ENCODE results near the gene FGD2. TPM values are rescaled to one million over a fixed set of nuclear protein-coding genes. Genes with fewer than 3 reads are reported as not detected.

The FGD2 gene
- total RNA-seq, 4 donors from 2014 or later: 14.9 to 25.8 (median 23.1) TPM

GRCh38 chr6:36998723-36999038, 6.8 kb upstream of the FGD2 start:
- Histone ChIP-seq H3K4me1 (peaks cover 55 to 70% of the 10 kb centered on the region in 2 donors), H3K36me3 (no peaks in the 10 kb centered on the region), H3K4me3 (replicated peaks in 1 of 3) (no peak overlapping the region), H3K27me3 (no peaks in the 10 kb centered on the region), H3K27ac (peak overlapping the region; percentile 97 to 99 (median 98)), H3K9me3 (no peaks in the 10 kb centered on the region)
- 31 to 38% methylated on average over 8 of the region's 8 CpGs for WGBS, 2 donors
- no peak for DNase-seq
- TF ChIP-seq POLR2A (IDR thresholded peaks at IDR 0.05) (no peak), CTCF (IDR thresholded peaks at IDR 0.05) (no peak)
- intact Hi-C loops (cut with DNase I): no loop called here

GRCh38 chr6:36999061-36999750, 6.2 kb upstream of the FGD2 start:
- TF ChIP-seq POLR2A (IDR thresholded peaks at IDR 0.05) (no peak), CTCF (IDR thresholded peaks at IDR 0.05) (no peak)
- DNase-seq: peak; percentile 91
- Histone ChIP-seq H3K36me3 (no peaks in the 10 kb centered on the region), H3K4me1 (peaks cover 55 to 67% of the 10 kb centered on the region in 2 donors), H3K27me3 (no peaks in the 10 kb centered on the region), H3K27ac (peak overlapping the region; percentile 97 to 99 (median 98)), H3K9me3 (no peaks in the 10 kb centered on the region), H3K4me3 (replicated peaks in 1 of 3) (no peak overlapping the region)
- intact Hi-C loops (cut with DNase I): no loop called here
- 47 to 60% methylated on average over 5 to 9 of the region's 15 CpGs for WGBS, 2 donors

GRCh38 chr6:36999751-37000125, 5.7 kb upstream of the FGD2 start:
- Histone ChIP-seq H3K27ac (peak overlapping the region; percentile 97 to 99 (median 98)), H3K36me3 (no peaks in the 10 kb centered on the region), H3K27me3 (no peaks in the 10 kb centered on the region), H3K9me3 (no peaks in the 10 kb centered on the region), H3K4me1 (peaks cover 59 to 72% of the 10 kb centered on the region in 2 donors), H3K4me3 (replicated peaks in 1 of 3) (no peak overlapping the region)
- intact Hi-C loops (cut with DNase I): no loop called here
- TF ChIP-seq POLR2A (IDR thresholded peaks at IDR 0.05) (no peak), CTCF (IDR thresholded peaks at IDR 0.05) (no peak)
- peak in 1 of 2 donors; percentile 58 for DNase-seq
- 68 to 80% methylated on average over 4 of the region's 4 CpGs for WGBS, 2 donors

GRCh38 chr6:37004044-37004980, 1.1 kb upstream of the FGD2 start:
- TF ChIP-seq CTCF (IDR thresholded peaks at IDR 0.05): no peak
- TF ChIP-seq POLR2A (IDR thresholded peaks at IDR 0.05): peak in 1 of 2 donors; percentile 58

More at GRCh38 chr6:37004044-37004980, 1.1 kb upstream of the FGD2 start:
- H3K27me3 ChIP-seq: no peaks in the 10 kb centered on the region
- DNase-seq: peak; percentile 98
- H3K36me3 ChIP-seq: no peaks in the 10 kb centered on the region
- intact Hi-C loops (cut with DNase I): no loop called here
- H3K9me3 ChIP-seq: no peaks in the 10 kb centered on the region
- H3K4me3 ChIP-seq (replicated peaks in 1 of 3): no peak overlapping the region
- H3K4me1 ChIP-seq: peaks cover 56 to 77% of the 10 kb centered on the region in 2 donors
- WGBS, 2 donors: 38 to 42% methylated on average over 11 of the region's 11 CpGs
- H3K27ac ChIP-seq: peak overlapping the region; percentile 54 to 99 (median 75)
